Measurements from ENCODE around the gene MCRS1.

- TF ChIP-seq CTCF (IDR thresholded peaks at IDR 0.05) (no peak), POLR2AphosphoS5 (IDR thresholded peaks at IDR 0.05) (no peak), POLR2A (IDR thresholded peaks at IDR 0.05; ENCODE audit: low read depth) (no peak), EP300 (IDR thresholded peaks at IDR 0.05) (no peak)
These were observed 22.1 kb downstream of the MCRS1 start for GRCh38 chr12:49545815-49546214.
